Measurements from ENCODE around the gene TBC1D22A.

TBC1D22A gene

GRCh38 chr22:46893281-46894020, 131.0 kb downstream of the TBC1D22A start:
- DNase-seq: no peak

- DNase-seq: no peak
Observed at GRCh38 chr22:46894081-46894671, 131.7 kb downstream of the TBC1D22A start.

DNA sequence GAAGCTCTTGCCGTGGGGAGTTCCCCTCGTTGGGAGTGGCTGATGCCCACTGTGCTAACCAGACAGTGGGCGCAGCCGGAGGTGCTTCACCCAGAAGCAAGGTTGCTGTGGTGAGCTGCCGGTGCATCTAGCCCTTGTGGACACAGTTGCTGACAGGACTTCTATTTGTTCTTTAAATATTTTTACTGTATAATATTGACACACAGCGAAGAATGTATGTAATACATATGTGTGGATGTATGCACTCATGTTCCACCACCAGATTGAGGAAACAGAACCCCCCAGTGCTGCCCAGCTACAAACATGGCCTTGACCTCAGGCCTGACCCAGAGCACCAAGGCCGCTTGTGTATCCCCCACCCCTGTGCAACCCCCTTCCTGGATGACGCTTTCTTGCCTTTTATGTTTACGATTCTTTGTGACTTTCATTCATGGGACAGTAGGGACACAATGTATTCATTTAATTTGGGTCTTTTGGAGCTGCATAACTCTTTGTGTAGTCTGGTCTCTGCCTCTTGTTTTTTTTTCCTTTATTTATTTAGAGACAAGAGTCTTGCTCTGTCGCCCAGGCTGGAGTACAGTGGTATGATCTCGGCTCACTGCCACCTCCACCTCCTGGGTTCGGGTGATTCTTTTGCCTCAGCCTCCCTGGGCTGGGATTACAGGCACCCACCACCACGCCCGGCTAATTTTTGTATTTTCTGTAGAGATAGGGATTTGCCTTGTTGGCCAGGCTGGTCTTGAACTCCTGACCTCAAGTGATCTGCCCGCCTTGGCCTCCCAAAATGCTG, 132.6 kb downstream of the TBC1D22A start:
- no peak for DNase-seq

DNA sequence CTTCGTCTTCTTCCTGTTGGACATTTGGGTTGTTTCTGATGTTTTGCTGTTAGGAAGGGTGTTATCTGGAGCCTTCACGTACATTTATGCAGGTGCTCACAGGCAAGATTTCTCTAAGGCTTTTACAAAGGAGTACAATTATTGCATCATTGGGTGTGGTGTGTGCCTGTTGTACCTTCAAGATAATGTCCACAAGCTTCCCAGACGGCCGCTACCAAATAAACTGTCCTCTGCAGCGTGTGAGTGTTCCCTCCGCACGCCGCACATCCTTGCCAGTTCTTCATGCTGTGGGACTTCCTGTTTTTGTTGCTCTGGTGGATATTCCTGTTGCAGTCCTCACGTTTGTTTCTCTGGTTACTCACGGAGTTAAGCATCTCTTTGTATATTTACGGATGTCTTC, 133.3 kb downstream of the TBC1D22A start:
- no peak for DNase-seq

DNA sequence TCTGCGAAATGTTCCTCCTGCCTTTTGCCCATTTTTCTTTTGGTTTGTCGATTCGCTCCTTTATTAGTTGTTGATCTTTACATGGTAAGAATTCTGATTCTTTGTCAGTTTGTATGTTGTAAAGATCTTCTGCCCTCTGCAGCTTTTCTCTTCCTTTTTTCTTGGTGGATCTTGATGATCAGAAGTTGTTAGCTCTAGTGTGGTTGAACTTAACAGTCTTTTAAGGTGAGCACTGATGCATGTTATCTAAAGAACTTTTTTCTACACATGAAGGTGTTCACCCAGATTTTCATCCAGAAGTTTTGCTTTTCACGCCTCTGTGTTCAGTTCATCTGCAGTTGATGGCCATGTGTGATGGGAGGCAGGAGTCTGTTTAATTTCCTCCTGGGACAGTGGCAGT, 133.7 kb downstream of the TBC1D22A start:
- DNase-seq: no peak

- DNase-seq: no peak
Observed at GRCh38 chr22:46896568-46897245, 134.3 kb downstream of the TBC1D22A start.

DNA sequence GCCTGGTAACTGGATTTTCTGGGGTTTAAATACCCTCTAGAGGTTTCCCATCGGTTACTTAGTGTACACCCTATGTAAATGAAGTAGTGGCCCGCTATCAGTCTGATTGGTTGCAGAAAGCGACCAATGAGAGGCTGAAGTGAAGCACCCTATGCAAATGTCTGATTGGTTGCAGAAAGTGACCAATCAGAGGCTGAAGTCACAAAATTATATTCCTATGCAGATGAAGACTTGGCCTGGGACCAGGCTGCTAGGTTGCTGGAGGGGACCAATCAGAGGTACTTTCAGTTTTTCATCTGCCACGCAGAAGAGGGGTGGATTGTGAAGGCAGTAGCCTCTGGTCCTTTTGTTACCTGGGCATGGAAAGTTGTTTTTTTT, 134.8 kb downstream of the TBC1D22A start:
- DNase-seq: no peak

DNA sequence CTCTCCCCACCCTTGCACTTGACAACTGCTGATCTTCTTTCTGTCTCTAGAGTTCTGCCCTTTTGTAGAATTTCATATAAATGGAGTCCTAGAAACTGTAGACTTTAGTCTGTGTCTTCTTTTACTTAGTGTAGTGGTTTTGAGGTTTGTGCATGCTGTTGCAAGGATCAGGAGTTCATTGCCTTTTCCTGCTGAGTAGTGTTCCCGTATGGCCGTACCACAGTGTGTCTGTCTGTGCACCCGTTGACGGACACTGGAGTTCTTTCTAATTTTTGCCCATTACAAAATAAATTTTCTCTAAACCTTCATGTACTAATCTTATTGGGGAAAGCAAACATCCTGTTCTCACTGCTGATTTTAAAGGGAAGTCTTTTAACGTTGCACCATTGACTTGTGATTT, 138.1 kb downstream of the TBC1D22A start:
- no peak for DNase-seq

DNA sequence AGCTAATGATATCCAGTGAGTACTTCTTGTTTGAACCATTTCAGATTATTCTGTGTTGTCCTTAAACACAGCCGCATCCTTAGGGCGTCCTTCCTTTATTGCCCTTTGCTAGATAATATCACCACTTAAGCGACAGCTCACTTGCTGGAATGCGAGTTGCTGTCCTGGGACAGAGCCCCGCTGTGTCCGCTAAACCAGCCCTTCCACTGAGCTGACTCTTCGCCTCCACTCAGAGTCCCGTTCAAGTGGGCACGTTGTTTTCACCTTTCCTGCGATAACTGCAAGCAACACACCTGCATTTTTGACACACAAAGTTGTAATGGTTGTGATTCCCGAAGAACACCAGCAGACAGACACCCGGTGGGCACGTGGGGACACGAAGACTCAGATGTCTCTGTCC, 140.0 kb downstream of the TBC1D22A start:
- DNase-seq: no peak

- DNase-seq: no peak
Observed at GRCh38 chr22:46902998-46903916, 140.8 kb downstream of the TBC1D22A start.

DNA sequence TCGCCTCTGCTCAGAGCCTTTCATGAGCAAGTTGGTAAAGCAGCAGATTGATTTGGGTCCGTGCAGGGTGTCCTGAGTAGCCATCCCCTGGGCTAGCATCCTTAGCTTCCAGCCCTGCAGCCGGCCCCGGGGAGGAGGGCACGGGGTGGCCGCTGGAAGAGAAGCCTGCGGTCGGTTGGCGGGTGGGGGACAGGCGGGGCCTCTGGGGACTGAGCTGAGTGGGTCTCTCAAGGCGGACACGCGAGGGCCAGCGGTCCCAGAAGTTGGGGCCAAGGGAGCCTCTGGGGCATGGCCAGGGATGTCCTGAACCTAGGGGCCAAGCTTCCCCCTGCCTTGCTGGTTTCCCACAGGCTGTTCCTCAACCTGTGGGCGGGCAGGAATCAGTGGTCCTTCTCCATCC, 143.0 kb downstream of the TBC1D22A start:
- no peak for DNase-seq

DNA sequence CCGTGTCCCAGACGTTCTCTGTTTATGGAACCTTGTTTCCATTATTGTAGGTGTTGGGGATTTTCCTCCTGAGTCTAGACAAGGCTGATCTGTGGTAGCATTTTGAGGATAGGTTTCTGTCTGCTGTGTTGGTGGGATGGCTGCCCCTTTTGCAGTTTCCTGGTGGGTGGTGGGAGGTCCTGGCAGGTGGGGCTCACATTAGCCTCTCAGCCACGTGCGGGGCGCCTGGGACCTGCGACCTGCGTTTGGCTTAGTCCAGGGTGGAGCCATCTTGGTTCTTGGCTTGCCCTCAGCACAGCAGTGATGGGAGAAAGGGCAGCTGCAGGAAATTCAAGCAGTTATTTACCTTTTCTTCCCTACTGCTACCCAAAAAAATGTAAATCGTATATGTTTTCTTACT, 143.4 kb downstream of the TBC1D22A start:
- DNase-seq: no peak

GRCh38 chr22:46906326-46907045, 144.0 kb downstream of the TBC1D22A start:
- no peak for DNase-seq

GRCh38 chr22:46907241-46908215, 145.1 kb downstream of the TBC1D22A start:
- no peak for DNase-seq

DNA sequence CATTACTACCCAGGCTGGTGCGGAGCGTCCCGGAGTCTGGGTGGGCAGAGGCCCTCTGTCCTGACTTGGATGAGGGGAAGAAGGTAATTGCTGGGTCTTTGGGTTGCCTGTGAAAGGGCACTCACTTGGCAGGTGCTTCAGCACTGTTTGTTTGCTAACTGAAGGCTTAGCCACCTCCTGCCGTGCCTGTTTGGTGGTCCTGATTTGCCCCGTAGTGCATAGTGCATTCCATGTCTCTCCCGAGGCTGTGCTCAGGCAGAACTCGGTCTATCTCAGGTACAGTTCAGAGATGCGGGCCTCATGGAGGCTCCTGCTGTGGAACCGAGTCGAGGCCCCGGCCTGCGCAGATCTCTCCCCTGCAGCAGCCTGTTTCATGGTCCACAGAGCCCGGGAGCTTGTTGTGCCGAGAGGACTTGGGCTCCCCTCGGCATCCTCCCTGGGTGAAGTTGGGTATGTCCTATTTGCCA, 146.2 kb downstream of the TBC1D22A start:
- no peak for DNase-seq

GRCh38 chr22:46909237-46910030, 147.0 kb downstream of the TBC1D22A start:
- no peak for DNase-seq

DNA sequence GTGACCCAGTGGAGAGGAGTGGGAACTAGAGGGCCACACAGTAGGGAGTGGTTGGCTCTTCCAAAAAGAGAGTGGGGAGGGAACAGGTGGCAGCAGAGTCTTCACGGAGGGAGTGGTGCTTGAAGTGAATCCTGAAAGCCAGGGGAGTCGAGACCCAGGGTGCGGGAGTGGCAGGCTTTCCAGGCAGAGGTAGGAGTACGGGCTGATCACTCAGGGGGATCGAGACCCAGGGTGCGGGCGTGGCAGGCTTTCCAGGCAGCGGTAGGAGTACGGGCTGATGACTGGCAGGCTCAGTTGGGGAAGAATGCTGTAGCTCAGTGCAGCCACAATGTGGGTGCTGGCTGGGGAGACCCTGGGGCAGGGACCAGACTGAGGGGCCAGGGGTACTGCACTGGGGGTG, 148.2 kb downstream of the TBC1D22A start:
- DNase-seq: no peak

GRCh38 chr22:46911346-46911745, 148.9 kb downstream of the TBC1D22A start:
- DNase-seq: no peak

DNA sequence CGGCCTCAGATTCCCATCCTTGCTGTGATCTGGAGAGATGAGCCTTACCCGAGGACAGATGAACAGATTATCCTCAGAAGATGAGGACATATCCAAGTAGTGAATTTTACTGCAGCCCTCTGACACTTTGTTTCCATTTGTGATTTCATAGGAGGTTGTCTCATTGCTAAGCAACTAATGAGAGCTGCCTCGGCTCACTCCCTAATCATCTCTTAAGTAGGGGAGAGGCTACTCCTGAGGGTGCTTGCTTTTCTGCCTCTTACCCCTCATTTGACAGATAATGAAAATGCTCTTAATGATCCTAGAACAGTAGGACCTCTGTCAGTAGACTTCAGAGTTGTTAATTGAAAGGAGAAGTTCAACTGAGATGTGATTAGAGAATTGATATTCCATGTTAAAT, 150.9 kb downstream of the TBC1D22A start:
- DNase-seq: no peak

Data from NCI-H1105 (cell line).